B cell (primary cell): ENCODE results near the gene CD80.

Source experiments
- EZH2 ChIP-seq: IDR thresholded peaks from 2 replicates; pipeline ENCODE4 v1.6.1; 2012; ENCODE audit warnings: borderline replicate concordance, low read depth, mild to moderate bottlenecking, moderate library complexity, low read length; ENCODE audit not compliant: insufficient read depth, poor library complexity, severe bottlenecking
- TF ChIP-seq, protein P1 (sequence below): fragments of 200-600 bp; IDR thresholded peaks from one replicate; pipeline ENCODE4 v1.8.0; 2022; ENCODE audit warnings: antibody characterized with exemption, mild to moderate bottlenecking

- no peak for TF ChIP-seq EZH2
- TF ChIP-seq, protein P1, sequence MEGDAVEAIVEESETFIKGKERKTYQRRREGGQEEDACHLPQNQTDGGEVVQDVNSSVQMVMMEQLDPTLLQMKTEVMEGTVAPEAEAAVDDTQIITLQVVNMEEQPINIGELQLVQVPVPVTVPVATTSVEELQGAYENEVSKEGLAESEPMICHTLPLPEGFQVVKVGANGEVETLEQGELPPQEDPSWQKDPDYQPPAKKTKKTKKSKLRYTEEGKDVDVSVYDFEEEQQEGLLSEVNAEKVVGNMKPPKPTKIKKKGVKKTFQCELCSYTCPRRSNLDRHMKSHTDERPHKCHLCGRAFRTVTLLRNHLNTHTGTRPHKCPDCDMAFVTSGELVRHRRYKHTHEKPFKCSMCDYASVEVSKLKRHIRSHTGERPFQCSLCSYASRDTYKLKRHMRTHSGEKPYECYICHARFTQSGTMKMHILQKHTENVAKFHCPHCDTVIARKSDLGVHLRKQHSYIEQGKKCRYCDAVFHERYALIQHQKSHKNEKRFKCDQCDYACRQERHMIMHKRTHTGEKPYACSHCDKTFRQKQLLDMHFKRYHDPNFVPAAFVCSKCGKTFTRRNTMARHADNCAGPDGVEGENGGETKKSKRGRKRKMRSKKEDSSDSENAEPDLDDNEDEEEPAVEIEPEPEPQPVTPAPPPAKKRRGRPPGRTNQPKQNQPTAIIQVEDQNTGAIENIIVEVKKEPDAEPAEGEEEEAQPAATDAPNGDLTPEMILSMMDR = no peak
Measured at GRCh38 chr3:119602676-119603075, 43.3 kb upstream of the CD80 start.
